ENCODE results near the gene PNPLA4.

PNPLA4 gene
- total RNA-seq: 3.7 to 8.4 (median 4.5) reads per million in 4 experiments

GRCh38 chrX:7927259-7928167 is at the start of gene PNPLA4:
Gene PNPLA4, minus strand, starts transcription at chrX:7927413. Its CDS starts 1,294 bp downstream, at chrX:7926119.
- peak; percentile 59 for DNase-seq

- no peak for DNase-seq
Observed at GRCh38 chrX:7972586-7972985, 45.4 kb upstream of the PNPLA4 start.

GRCh38 chrX:7970428-7970827 is 43.2 kb upstream of the PNPLA4 start:
- no peak for DNase-seq

GRCh38 chrX:7965436-7965835 is 38.2 kb upstream of the PNPLA4 start:
- DNase-seq: no peak

GRCh38 chrX:7960246-7960645 is 33.0 kb upstream of the PNPLA4 start:
- DNase-seq: no peak

GRCh38 chrX:7953446-7953845 is 26.2 kb upstream of the PNPLA4 start:
- no peak for DNase-seq

GRCh38 chrX:7950865-7951264 is 23.7 kb upstream of the PNPLA4 start:
- no peak for DNase-seq

GRCh38 chrX:7948483-7948882 is 21.3 kb upstream of the PNPLA4 start:
- no peak for DNase-seq

GRCh38 chrX:7946960-7947359 is 19.7 kb upstream of the PNPLA4 start:
- no peak for DNase-seq

- DNase-seq: no peak
Observed at GRCh38 chrX:7943600-7944245, 16.5 kb upstream of the PNPLA4 start.

- no peak for DNase-seq
Observed at GRCh38 chrX:7941390-7942042, 14.3 kb upstream of the PNPLA4 start.

- no peak for DNase-seq
Observed at GRCh38 chrX:7934026-7934425, 6.8 kb upstream of the PNPLA4 start.

- no peak for DNase-seq
Observed at GRCh38 chrX:7926914-7927258, 327 bp downstream of the PNPLA4 start.

GRCh38 chrX:7926501-7926900 is 712 bp downstream of the PNPLA4 start:
- no peak for DNase-seq

GRCh38 chrX:7925867-7926472 is 1.2 kb downstream of the PNPLA4 start:
- DNase-seq: peak; percentile 20

- DNase-seq: no peak
Observed at GRCh38 chrX:7921750-7922149, 5.5 kb downstream of the PNPLA4 start.

GRCh38 chrX:7908821-7909220 is 18.4 kb downstream of the PNPLA4 start:
- DNase-seq: no peak

- no peak for DNase-seq
Observed at GRCh38 chrX:7904562-7904961, 22.7 kb downstream of the PNPLA4 start.

GRCh38 chrX:7891928-7892327 is 35.3 kb downstream of the PNPLA4 start:
- no peak for DNase-seq

- DNase-seq: no peak
Observed at GRCh38 chrX:7889680-7890079, 37.5 kb downstream of the PNPLA4 start.

- DNase-seq: no peak
Observed at GRCh38 chrX:7889135-7889534, 38.1 kb downstream of the PNPLA4 start.

GRCh38 chrX:7876957-7877356 is 50.3 kb downstream of the PNPLA4 start:
- DNase-seq: no peak

- DNase-seq: no peak
Observed at GRCh38 chrX:7872042-7872441, 55.2 kb downstream of the PNPLA4 start.

All from effector CD8-positive, alpha-beta T cell (primary cell).